22Rv1 (cell line): ENCODE measurements around the gene LUM.

Experiments used
- CTCF ChIP-seq: fragments of 450-650 bp; IDR thresholded peaks from 2 replicates; pipeline ENCODE4 v1.5.1; 2017; ENCODE audit warnings: mild to moderate bottlenecking
- ZFX ChIP-seq: fragments of 450-650 bp; IDR thresholded peaks from 2 replicates; pipeline ENCODE4 v1.6.1; 2017; ENCODE audit warnings: antibody characterized with exemption, borderline replicate concordance

GRCh38 chr12:91053951-91054715, 57.2 kb downstream of the LUM start:
- TF ChIP-seq CTCF (no peak), ZFX (no peak)
